Neuronal stem cell (in vitro differentiated cells): ENCODE measurements around the gene ABCC9.

ENCODE experiments used
- DNase-seq: peaks from one replicate; pipeline ENCODE4 v3.0.0-alpha.2; 2013; ENCODE audit warnings: low spot score
- H2AFZ ChIP-seq: one replicate; pipeline ENCODE4 v1.6.1; 2013; ENCODE audit warnings: mild to moderate bottlenecking, low read length, inconsistent platforms
- H2AK5ac ChIP-seq: 2 replicates; pipeline ENCODE4 v1.6.1; 2013; ENCODE audit warnings: low read depth, mild to moderate bottlenecking, inconsistent platforms, low read length, moderate library complexity, mixed read lengths
- H2BK120ac ChIP-seq: 2 replicates; pipeline ENCODE4 v1.6.1; 2013; ENCODE audit warnings: low read depth, mild to moderate bottlenecking, inconsistent platforms, low read length, moderate library complexity, mixed read lengths
- H2BK12ac ChIP-seq: one replicate; pipeline ENCODE4 v1.6.1; 2013; ENCODE audit warnings: low read length, inconsistent platforms
- H2BK15ac ChIP-seq: 2 replicates; pipeline ENCODE4 v1.6.1; 2013; ENCODE audit warnings: mild to moderate bottlenecking, low read length, inconsistent platforms, mixed read lengths
- H2BK5ac ChIP-seq: one replicate; pipeline ENCODE4 v1.6.1; 2013; ENCODE audit warnings: inconsistent platforms, mild to moderate bottlenecking, low read length, moderate library complexity
- H3K14ac ChIP-seq: one replicate; pipeline ENCODE4 v1.6.1; 2013; ENCODE audit warnings: low read length, inconsistent platforms
- H3K18ac ChIP-seq: 2 replicates; pipeline ENCODE4 v1.6.1; 2013; ENCODE audit warnings: low read length, inconsistent platforms
- H3K23ac ChIP-seq: 2 replicates; pipeline ENCODE4 v1.6.1; 2013; ENCODE audit warnings: low read depth, mild to moderate bottlenecking, mixed read lengths, low read length, inconsistent platforms; ENCODE audit not compliant: poor library complexity
- H3K27ac ChIP-seq: replicated peaks from 3 replicates; pipeline ENCODE4 v1.5.1; 2013; ENCODE audit warnings: low read length, inconsistent platforms
- H3K27me3 ChIP-seq, 3 experiments: 2 replicates each; pipeline ENCODE4 v1.6.1; 2013; ENCODE audit warnings: low read length in 3 of 3, mild to moderate bottlenecking in 2 of 3, inconsistent platforms in 1 of 3, low read depth in 1 of 3, mixed read lengths in 1 of 3, moderate library complexity in 1 of 3; ENCODE audit not compliant: control insufficient read depth in 3 of 3, insufficient read depth in 3 of 3
- H3K36me3 ChIP-seq, 2 donors: replicated peaks in 1 of 2; 2 replicates each; pipeline ENCODE4 v1.6.1; 2013; ENCODE audit warnings: low read length in 2 of 2; ENCODE audit not compliant: control insufficient read depth in 2 of 2, insufficient read depth in 2 of 2
- H3K4ac ChIP-seq: 2 replicates; pipeline ENCODE4 v1.6.1; 2013; ENCODE audit warnings: inconsistent platforms, mild to moderate bottlenecking, low read length, moderate library complexity
- H3K4me1 ChIP-seq, 2 donors: 1 replicate in 1 of 2; 2 replicates in 1 of 2; pipeline ENCODE4 v1.6.1; 2013; ENCODE audit warnings: low read length in 2 of 2, low read depth in 1 of 2; ENCODE audit not compliant: control insufficient read depth in 2 of 2, insufficient read depth in 1 of 2
- H3K4me2 ChIP-seq: one replicate; pipeline ENCODE4 v1.6.1; 2013; ENCODE audit warnings: mild to moderate bottlenecking, low read length, inconsistent platforms; ENCODE audit not compliant: insufficient read depth, poor library complexity, severe bottlenecking
- H3K4me3 ChIP-seq, 2 donors: 2 replicates each; pipeline ENCODE4 v1.5.1; 2013; ENCODE audit warnings: low read length in 2 of 2, mild to moderate bottlenecking in 2 of 2, inconsistent platforms in 1 of 2, moderate library complexity in 1 of 2
- H3K79me1 ChIP-seq: one replicate; pipeline ENCODE4 v1.6.1; 2013; ENCODE audit warnings: low read depth, mild to moderate bottlenecking, inconsistent platforms, low read length, moderate library complexity
- H3K9ac ChIP-seq: one replicate; pipeline ENCODE4 v1.6.1; 2013; ENCODE audit warnings: mild to moderate bottlenecking, low read depth, low read length, inconsistent platforms; ENCODE audit not compliant: poor library complexity
- H3K9me3 ChIP-seq, 2 donors: replicated peaks in 1 of 2; 2 replicates each; pipeline versions ENCODE3 to v1.6.1; 2013; ENCODE audit warnings: low read length in 2 of 2, mild to moderate bottlenecking in 2 of 2, inconsistent platforms in 1 of 2, low read depth in 1 of 2, mixed read lengths in 1 of 2, moderate library complexity in 1 of 2; ENCODE audit not compliant: control insufficient read depth in 2 of 2, insufficient read depth in 1 of 2
- H4K8ac ChIP-seq: one replicate; pipeline ENCODE4 v1.6.1; 2013; ENCODE audit warnings: low read depth, mild to moderate bottlenecking, inconsistent platforms, low read length, moderate library complexity
- H4K91ac ChIP-seq: one replicate; pipeline ENCODE4 v1.6.1; 2013; ENCODE audit warnings: low read length, low read depth, mild to moderate bottlenecking, inconsistent platforms; ENCODE audit not compliant: poor library complexity
- WGBS, 2 donors: extraction: QIAGEN DNeasy Blood & Tissue Kit; methylation state at CpG; one replicate each; pipeline ENCODE4 v1.1.7; 2013; ENCODE audit warnings: missing lambda C conversion rate in 2 of 2, mixed read lengths in 1 of 2; ENCODE audit not compliant: insufficient read length in 2 of 2, insufficient replicate concordance in 1 of 2; ENCODE audit errors: extremely low coverage in 2 of 2; 5-methylcytosine and 5-hydroxymethylcytosine counted together

The ABCC9 gene

DNA sequence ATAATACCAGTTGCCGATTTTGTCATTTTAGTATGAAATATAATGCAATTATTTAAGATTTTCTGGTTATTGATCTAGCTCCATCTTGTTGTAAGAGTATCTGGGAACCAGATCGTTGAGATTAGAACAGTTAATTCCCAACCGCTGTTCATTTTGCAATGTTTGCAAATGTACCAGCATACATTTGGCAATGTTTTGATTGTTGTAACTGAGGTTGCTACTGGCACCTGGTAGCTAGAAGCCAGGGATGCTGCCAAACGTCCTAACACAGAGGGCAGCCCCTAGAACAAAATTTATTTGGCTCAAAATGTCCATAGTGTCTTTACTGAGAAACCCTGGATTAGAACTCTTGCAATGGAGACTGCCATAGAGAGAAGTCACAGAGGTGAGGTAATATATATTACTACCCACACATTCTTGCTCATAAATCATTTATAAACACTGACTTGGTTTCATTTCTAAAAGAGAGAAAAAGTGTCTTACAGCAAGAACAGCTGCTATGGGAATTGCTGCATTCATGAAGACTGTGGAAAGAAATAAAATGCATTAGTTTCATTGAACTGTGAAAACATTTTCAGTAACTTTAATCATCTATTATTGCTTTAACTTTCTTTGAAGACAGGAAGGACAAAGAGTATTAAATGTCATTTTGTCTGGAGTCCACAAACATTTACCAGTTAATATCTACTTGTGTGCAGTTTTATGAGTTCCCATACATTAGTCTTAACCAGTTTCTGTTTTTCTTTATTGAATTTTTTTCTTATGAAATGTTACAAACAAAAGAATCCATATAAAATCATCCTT is 46.2 kb downstream of the ABCC9 start:
- Histone ChIP-seq H2BK12ac (no peak overlapping the region), H4K91ac (no peak overlapping the region), H4K8ac (no peak overlapping the region), H3K27me3 (no peaks in the 10 kb centered on the region), H2BK15ac (no peak overlapping the region), H2AK5ac (no peak overlapping the region), H2BK5ac (no peak overlapping the region), H3K27ac (no peak overlapping the region), H2BK120ac (no peak overlapping the region), H3K14ac (no peak overlapping the region), H3K79me1 (no peaks in the 10 kb centered on the region), H3K9ac (no peak overlapping the region), H3K4ac (no peak overlapping the region), H3K4me2 (no peak overlapping the region), H3K4me3 (no peak overlapping the region), H3K36me3 (peaks cover 0 to 9% of the 10 kb centered on the region in 2 donors), H2AFZ (no peak overlapping the region), H3K18ac (no peak overlapping the region), H3K23ac (no peak overlapping the region), H3K4me1 (no peaks in the 10 kb centered on the region), H3K9me3 (no peaks in the 10 kb centered on the region)
- WGBS, 2 donors: no CpG with 5 or more reads among the region's 4 CpGs
- no peak for DNase-seq

DNA sequence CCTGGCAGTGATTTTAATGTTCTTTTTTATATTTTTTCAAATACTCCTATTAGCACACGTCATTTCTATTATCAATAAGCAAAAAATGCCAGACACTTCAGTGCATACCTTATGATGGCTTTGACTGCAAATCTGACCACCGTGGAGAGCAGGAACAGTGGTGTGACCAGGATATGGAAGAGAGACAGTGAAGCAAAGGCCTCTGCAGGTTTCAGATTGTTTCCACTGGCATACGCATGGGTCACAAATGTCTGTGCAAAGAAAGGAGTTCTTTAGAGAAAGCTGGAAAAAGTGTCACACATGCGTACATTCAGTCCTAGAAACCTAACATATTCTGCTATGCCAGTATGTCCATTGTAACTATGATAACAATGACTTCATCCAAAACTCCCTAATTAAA is 47.3 kb downstream of the ABCC9 start:
- WGBS, 2 donors: no CpG with 5 or more reads among the region's 4 CpGs
- no peak for DNase-seq
- Histone ChIP-seq H4K8ac (no peak overlapping the region), H3K18ac (no peak overlapping the region), H2BK120ac (no peak overlapping the region), H2AK5ac (no peak overlapping the region), H2BK5ac (no peak overlapping the region), H3K27ac (no peak overlapping the region), H3K4me3 (no peak overlapping the region), H2BK15ac (no peak overlapping the region), H3K23ac (no peak overlapping the region), H2AFZ (no peak overlapping the region), H3K36me3 (peaks cover 0 to 9% of the 10 kb centered on the region in 2 donors), H3K9ac (no peak overlapping the region), H3K4me1 (no peaks in the 10 kb centered on the region), H4K91ac (no peak overlapping the region), H3K4me2 (no peak overlapping the region), H3K9me3 (no peaks in the 10 kb centered on the region), H3K4ac (no peak overlapping the region), H3K14ac (no peak overlapping the region), H3K79me1 (no peaks in the 10 kb centered on the region), H3K27me3 (no peaks in the 10 kb centered on the region), H2BK12ac (no peak overlapping the region)

DNA sequence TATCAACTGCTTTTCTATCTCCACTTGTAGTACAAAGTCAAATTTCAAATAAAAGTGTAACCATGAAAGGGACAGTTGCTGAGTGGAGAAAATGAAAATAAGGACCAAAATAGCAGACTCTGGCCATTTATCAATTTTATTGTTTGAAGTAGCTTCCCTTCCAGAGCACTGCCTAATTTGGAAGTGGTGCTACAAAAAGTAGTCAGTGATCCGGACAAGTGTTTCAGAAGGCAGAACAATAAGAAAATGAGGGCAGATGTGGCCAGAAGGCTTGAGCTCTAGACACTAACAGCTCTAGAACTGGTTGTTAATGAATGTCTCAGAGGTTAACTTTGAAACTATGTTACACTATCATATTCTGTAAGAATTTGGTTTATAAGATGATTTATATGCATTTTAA is 48.9 kb downstream of the ABCC9 start:
- H3K27ac ChIP-seq: no peak overlapping the region
- no peak overlapping the region for H4K8ac ChIP-seq
- H2BK120ac ChIP-seq: no peak overlapping the region
- no peak overlapping the region for H2AFZ ChIP-seq
- H3K79me1 ChIP-seq: no peaks in the 10 kb centered on the region
- H3K36me3 ChIP-seq: peaks cover 0 to 9% of the 10 kb centered on the region in 2 donors
- no peak overlapping the region for H2BK15ac ChIP-seq
- H2AK5ac ChIP-seq: no peak overlapping the region
- no peaks in the 10 kb centered on the region for H3K9me3 ChIP-seq
- H3K4me3 ChIP-seq: no peak overlapping the region
- DNase-seq: no peak
- H3K9ac ChIP-seq: no peak overlapping the region
- no peak overlapping the region for H2BK5ac ChIP-seq
- no peak overlapping the region for H2BK12ac ChIP-seq
- no peak overlapping the region for H3K4ac ChIP-seq
- no CpG with 5 or more reads among the region's 1 CpG for WGBS, 2 donors
- H3K4me1 ChIP-seq: no peaks in the 10 kb centered on the region
- H3K4me2 ChIP-seq: no peak overlapping the region
- no peak overlapping the region for H3K18ac ChIP-seq
- H4K91ac ChIP-seq: no peak overlapping the region
- no peaks in the 10 kb centered on the region for H3K27me3 ChIP-seq
- H3K23ac ChIP-seq: no peak overlapping the region
- no peak overlapping the region for H3K14ac ChIP-seq

DNA sequence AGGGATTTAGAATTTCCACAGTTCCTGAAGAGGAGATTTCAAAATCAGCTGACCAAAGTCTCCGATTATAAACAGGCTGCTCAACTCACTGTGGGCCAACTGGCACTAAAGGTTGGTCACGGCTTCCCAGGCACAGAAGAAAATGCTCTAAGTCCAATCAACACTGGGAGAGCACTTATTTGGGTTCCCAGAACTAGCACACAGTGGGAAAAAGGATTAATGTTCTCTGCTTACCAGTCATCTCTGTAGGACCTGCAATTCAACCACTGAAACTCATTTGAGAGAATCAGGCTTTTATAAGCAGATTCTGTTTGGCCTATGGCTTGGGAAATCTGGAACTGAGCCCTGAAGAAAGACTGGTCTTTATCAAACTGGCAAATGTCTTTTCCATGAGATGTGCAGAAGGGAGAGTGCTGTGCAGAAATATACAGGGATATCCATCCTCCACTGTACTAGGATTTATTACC is 49.4 kb downstream of the ABCC9 start:
- Histone ChIP-seq H4K8ac (no peak overlapping the region), H3K9me3 (no peaks in the 10 kb centered on the region), H2BK5ac (no peak overlapping the region), H3K18ac (no peak overlapping the region), H2AK5ac (no peak overlapping the region), H4K91ac (no peak overlapping the region), H3K27ac (no peak overlapping the region), H3K14ac (no peak overlapping the region), H3K23ac (no peak overlapping the region), H3K27me3 (no peaks in the 10 kb centered on the region), H2BK12ac (no peak overlapping the region), H3K4me1 (no peaks in the 10 kb centered on the region), H3K36me3 (peaks cover 0 to 9% of the 10 kb centered on the region in 2 donors), H2BK120ac (no peak overlapping the region), H3K79me1 (no peaks in the 10 kb centered on the region), H3K4me2 (no peak overlapping the region), H3K4me3 (no peak overlapping the region), H3K9ac (no peak overlapping the region), H3K4ac (no peak overlapping the region), H2AFZ (no peak overlapping the region), H2BK15ac (no peak overlapping the region)
- WGBS, 2 donors: no CpG with 5 or more reads among the region's 2 CpGs
- DNase-seq: no peak
